Activated CD4-positive, alpha-beta memory T cell treated with anti-CD3 and anti-CD28 coated beads for 36 hours (primary cell): ENCODE data around the gene TUT7. TPM values are rescaled to one million over a fixed set of nuclear protein-coding genes. Genes with fewer than 3 reads are reported as not detected.
"Not testable (repeated sequence)": the region's sequence is repeated elsewhere in the genome, so short reads cannot be mapped to it uniquely, and the experiment has no call there.

Experiments used
- CTCF ChIA-PET: fragments of 350-600 bp; sonication (Branson Sonifier 250); formaldehyde crosslinking; loops from one replicate; lab custom pipeline; 2021; ENCODE audit warnings: antibody characterized with exemption, inconsistent platforms; lab: Charles Lee
- POLR2A ChIA-PET: fragments of 350-600 bp; sonication (Branson Sonifier 250); formaldehyde crosslinking; loops from one replicate; lab custom pipeline; 2021; ENCODE audit warnings: antibody characterized with exemption; lab: Charles Lee
- DNase-seq: peaks from one replicate; pipeline ENCODE4 v3.0.0-alpha.2; 2020
- H3K27ac Mint-ChIP-seq: one replicate; pipeline ENCODE4 v1.8.0; 2021; ENCODE audit warnings: mixed read lengths
- H3K27me3 Mint-ChIP-seq: one replicate; pipeline ENCODE4 v1.8.0; 2021; ENCODE audit warnings: mixed read lengths
- H3K36me3 Mint-ChIP-seq: one replicate; pipeline ENCODE4 v1.8.0; 2021; ENCODE audit warnings: mixed read lengths
- H3K4me1 Mint-ChIP-seq: one replicate; pipeline ENCODE4 v1.8.0; 2021; ENCODE audit warnings: low read depth, mixed read lengths
- H3K4me3 Mint-ChIP-seq: one replicate; pipeline ENCODE4 v1.8.0; 2021; ENCODE audit warnings: mild to moderate bottlenecking, mixed read lengths
- H3K9me3 Mint-ChIP-seq: one replicate; pipeline ENCODE4 v1.8.0; 2021; ENCODE audit warnings: mixed read lengths
- intact Hi-C: fragments of 100-400 bp; cut with micrococcal nuclease; formaldehyde crosslinking; loops from one replicate; pipeline ENCODE4 v1.15.1; 2023
- total RNA-seq, 2 experiments: library from RNA; stranded (reverse); gene quantifications; one replicate each; pipeline ENCODE4 v1.2.3, GENCODE V29; 2021

Gene TUT7
- total RNA-seq, 2 experiments from 2014 or later, result 50.7 to 56.8 TPM

DNA sequence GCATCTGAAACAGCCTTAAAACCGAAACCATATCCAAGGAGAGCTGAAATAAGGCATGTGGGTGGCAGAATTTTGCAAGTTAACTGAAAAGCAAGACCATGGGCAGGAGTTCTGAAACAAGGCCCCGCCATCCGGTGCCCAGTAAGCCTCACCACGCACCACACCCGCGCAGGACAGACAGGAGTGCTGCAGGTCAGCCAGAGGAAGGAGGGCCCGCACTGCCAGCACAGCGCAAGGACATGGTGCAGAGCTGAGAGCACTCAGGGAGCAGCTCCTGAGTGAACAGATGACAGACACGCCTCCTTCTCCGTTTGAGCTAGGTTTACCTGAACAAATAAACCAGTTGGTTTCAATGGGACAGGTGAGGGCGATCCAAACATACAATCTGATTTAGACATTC, 55.3 kb downstream of the TUT7 start:
- intact Hi-C loops, result no loop called here
- H3K4me3 Mint-ChIP-seq, result no peak overlapping the region
- ChIA-PET POLR2A (no interaction called here), CTCF (interaction anchor here (1.9 kb wide), 1 partner anchor 97 kb away, joined by 5 read pairs; no protein-coding TSS in a partner anchor)
- peaks cover 45% of the 10 kb centered on the region for H3K36me3 Mint-ChIP-seq
- DNase-seq, result no peak
- H3K9me3 Mint-ChIP-seq, result no peaks in the 10 kb centered on the region
- peak overlapping the region; percentile 67 for H3K27ac Mint-ChIP-seq
- no peaks in the 10 kb centered on the region for H3K27me3 Mint-ChIP-seq
- peaks cover 25% of the 10 kb centered on the region for H3K4me1 Mint-ChIP-seq

DNA sequence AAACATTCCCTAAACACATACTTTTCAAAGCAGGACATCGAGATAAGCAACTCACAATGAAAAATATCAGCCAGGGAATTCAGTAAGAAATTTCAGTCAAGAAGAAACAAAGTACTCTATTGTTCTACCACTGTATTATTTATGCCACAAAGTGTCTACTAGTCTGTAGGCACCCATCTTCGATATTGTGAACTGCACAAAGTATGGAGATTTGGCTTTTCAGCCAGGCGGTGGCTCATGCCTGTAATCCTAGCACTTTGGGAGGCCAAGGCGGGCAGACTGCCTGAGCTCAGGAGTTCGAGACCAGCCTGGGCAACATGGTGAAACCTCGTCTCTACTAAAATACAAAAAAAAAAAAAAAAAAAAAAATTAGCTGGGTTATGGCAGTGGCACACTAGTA, 63.9 kb downstream of the TUT7 start:
- CTCF ChIA-PET, DNase-seq, intact Hi-C loops, POLR2A ChIA-PET, H3K9me3 Mint-ChIP-seq, H3K4me3 Mint-ChIP-seq, H3K27ac Mint-ChIP-seq, H3K4me1 Mint-ChIP-seq, H3K27me3 Mint-ChIP-seq: not testable (repeated sequence)
- H3K36me3 Mint-ChIP-seq, result peaks cover 16% of the 10 kb centered on the region

DNA sequence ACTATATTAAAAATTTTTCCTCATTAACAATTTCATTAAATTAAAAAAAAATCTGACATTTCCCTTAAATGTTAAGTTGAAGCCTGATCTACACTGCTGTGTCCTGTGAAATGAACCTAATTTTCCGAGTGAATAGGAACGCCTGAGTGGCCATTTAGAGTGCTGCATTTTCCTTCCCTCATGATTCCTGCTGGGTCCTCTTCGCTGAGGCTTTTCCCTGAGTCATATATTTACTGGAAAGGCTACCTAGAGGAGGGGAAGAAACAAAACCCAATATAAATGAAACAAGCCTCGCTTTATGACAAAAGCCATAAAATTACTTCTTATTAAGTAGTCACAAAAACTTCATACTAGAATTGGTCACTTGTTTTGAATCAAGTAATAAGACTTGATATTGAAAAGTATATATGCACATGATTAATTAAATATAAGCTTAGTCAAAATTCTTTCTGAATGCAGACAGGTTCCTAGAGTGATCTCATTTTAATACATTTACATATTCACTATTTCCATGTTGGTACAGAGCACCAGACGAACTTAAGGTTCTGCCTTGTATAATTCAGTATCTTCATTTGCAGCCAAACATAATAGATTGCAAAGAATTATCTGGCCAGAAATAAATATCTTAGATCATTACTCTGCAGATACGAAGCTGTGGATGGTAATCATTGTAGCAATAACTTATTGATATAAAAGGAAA, 65.6 kb downstream of the TUT7 start:
- Mint-ChIP-seq H3K4me1 (peaks cover 2% of the 10 kb centered on the region), H3K9me3 (no peaks in the 10 kb centered on the region), H3K27ac (no peak overlapping the region), H3K36me3 (peaks cover 11% of the 10 kb centered on the region), H3K4me3 (no peak overlapping the region), H3K27me3 (no peaks in the 10 kb centered on the region)
- CTCF ChIA-PET, result no interaction called here
- POLR2A ChIA-PET, result no interaction called here
- intact Hi-C loops, result no loop called here
- DNase-seq, result no peak

DNA sequence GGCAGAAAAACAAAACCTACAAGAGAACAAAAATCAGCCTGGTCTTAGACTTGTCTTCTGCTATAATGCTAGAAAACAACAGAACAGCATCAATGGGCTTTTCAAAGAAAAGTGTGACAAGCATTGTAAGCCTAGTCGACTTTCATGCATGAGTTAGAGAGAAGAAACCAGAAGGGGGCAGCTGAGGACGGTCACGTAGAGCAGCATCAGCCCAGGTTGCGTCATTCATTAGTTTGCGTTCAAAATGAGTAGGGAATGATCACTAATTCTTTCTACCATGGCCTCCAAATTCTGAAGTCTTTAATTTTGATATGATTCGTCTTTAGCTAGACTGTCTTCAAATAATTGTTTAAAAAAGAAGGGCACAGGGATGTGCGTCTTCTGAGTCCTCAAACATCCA, 67.2 kb downstream of the TUT7 start:
- H3K36me3 Mint-ChIP-seq, result peaks cover 7% of the 10 kb centered on the region
- intact Hi-C loops, result no loop called here
- no peaks in the 10 kb centered on the region for H3K27me3 Mint-ChIP-seq
- ChIA-PET POLR2A (no interaction called here), CTCF (no interaction called here)
- DNase-seq, result peak; percentile 27
- no peak overlapping the region for H3K4me3 Mint-ChIP-seq
- H3K27ac Mint-ChIP-seq, result peak overlapping the region; percentile 14
- no peaks in the 10 kb centered on the region for H3K9me3 Mint-ChIP-seq
- H3K4me1 Mint-ChIP-seq, result peaks cover 11% of the 10 kb centered on the region

- H3K27ac Mint-ChIP-seq, result peak overlapping the region; percentile 14
- no peak overlapping the region for H3K4me3 Mint-ChIP-seq
- H3K4me1 Mint-ChIP-seq, result peaks cover 14% of the 10 kb centered on the region
- ChIA-PET POLR2A (no interaction called here), CTCF (no interaction called here)
- intact Hi-C loops, result no loop called here
- no peaks in the 10 kb centered on the region for H3K27me3 Mint-ChIP-seq
- H3K9me3 Mint-ChIP-seq, result no peaks in the 10 kb centered on the region
- DNase-seq, result no peak
- peaks cover 8% of the 10 kb centered on the region for H3K36me3 Mint-ChIP-seq
These were observed 67.9 kb downstream of the TUT7 start for GRCh38 chr9:86286278-86286677.

GRCh38 chr9:86285261-86285660, 68.9 kb downstream of the TUT7 start:
- H3K9me3 Mint-ChIP-seq, result no peaks in the 10 kb centered on the region
- intact Hi-C loops, result no loop called here
- H3K36me3 Mint-ChIP-seq, result peaks cover 8% of the 10 kb centered on the region
- POLR2A ChIA-PET, result no interaction called here
- peak overlapping the region; percentile 33 for H3K27ac Mint-ChIP-seq
- DNase-seq, result no peak
- peaks cover 22% of the 10 kb centered on the region for H3K4me1 Mint-ChIP-seq
- no peak overlapping the region for H3K4me3 Mint-ChIP-seq
- CTCF ChIA-PET, result interaction anchor here (1.2 kb wide), 1 partner anchor 83 kb away, joined by 3 read pairs; no protein-coding TSS in a partner anchor
- no peaks in the 10 kb centered on the region for H3K27me3 Mint-ChIP-seq

GRCh38 chr9:86282979-86283535, 71.2 kb downstream of the TUT7 start:
- Mint-ChIP-seq H3K27me3 (no peaks in the 10 kb centered on the region), H3K4me3 (peak overlapping the region; percentile 92), H3K36me3 (peaks cover 6% of the 10 kb centered on the region), H3K4me1 (peaks cover 38% of the 10 kb centered on the region), H3K9me3 (no peaks in the 10 kb centered on the region), H3K27ac (peak overlapping the region; percentile 96)
- intact Hi-C loops, result loop anchor here (1.0 to 5.0 kb wide), 7 partner anchors 20 to 664 kb away; partner anchors contain the start of genes GAS1, NAA35 and TUT7
- ChIA-PET CTCF (interaction anchor here (0.5 to 1.3 kb wide), 2 partner anchors 12 to 81 kb away, joined by 3 to 6 read pairs; no protein-coding TSS in a partner anchor), POLR2A (interaction anchor here (0.8 to 2.2 kb wide), 11 partner anchors 12 to 541 kb away, joined by 3 to 7 read pairs (median 3); partner anchors contain the start of gene AGTPBP1)
- no peak for DNase-seq

GRCh38 chr9:86282077-86282978, 71.9 kb downstream of the TUT7 start, which contains the start of gene ISCA1:
ISCA1 (minus strand) TSS chr9:86282538; CDS start chr9:86282458, 80 bp downstream.
- ChIA-PET POLR2A (interaction anchor here (0.8 to 2.2 kb wide), 11 partner anchors 13 to 540 kb away, joined by 3 to 7 read pairs (median 3); partner anchors contain the start of gene AGTPBP1), CTCF (interaction anchor here (0.5 to 1.3 kb wide), 3 partner anchors 10 to 80 kb away, joined by 3 to 6 read pairs (median 6); no protein-coding TSS in a partner anchor)
- H3K27ac Mint-ChIP-seq, result peak within 1 kb of the TSS; percentile 96
- no peaks in the 10 kb centered on the region for H3K9me3 Mint-ChIP-seq
- peaks cover 2% of the 10 kb centered on the region for H3K36me3 Mint-ChIP-seq
- H3K27me3 Mint-ChIP-seq, result no peaks in the 10 kb centered on the region
- H3K4me1 Mint-ChIP-seq, result peaks cover 44% of the 10 kb centered on the region
- DNase-seq, result peak; percentile 97
- H3K4me3 Mint-ChIP-seq, result peak within 1 kb of the TSS; percentile 92
- intact Hi-C loops, result loop anchor here (1.0 to 5.0 kb wide), 7 partner anchors 21 to 665 kb away; partner anchors contain the start of genes GAS1, NAA35 and TUT7

- peaks cover 2% of the 10 kb centered on the region for H3K36me3 Mint-ChIP-seq
- intact Hi-C loops, result loop anchor here (1.0 to 5.0 kb wide), 8 partner anchors 22 to 666 kb away; partner anchors contain the start of genes GAS1, GOLM1, NAA35 and TUT7
- DNase-seq, result no peak
- peak overlapping the region; percentile 96 for H3K27ac Mint-ChIP-seq
- POLR2A ChIA-PET, result interaction anchor here (0.6 to 2.2 kb wide), 7 partner anchors 14 to 539 kb away, joined by 3 to 7 read pairs (median 3); partner anchors contain the start of gene AGTPBP1
- H3K4me1 Mint-ChIP-seq, result peaks cover 48% of the 10 kb centered on the region
- no peaks in the 10 kb centered on the region for H3K9me3 Mint-ChIP-seq
- peak overlapping the region; percentile 92 for H3K4me3 Mint-ChIP-seq
- H3K27me3 Mint-ChIP-seq, result no peaks in the 10 kb centered on the region
- CTCF ChIA-PET, result interaction anchor here (0.6 to 1.3 kb wide), 2 partner anchors 11 to 79 kb away, joined by 6 read pairs; no protein-coding TSS in a partner anchor
These were observed 72.6 kb downstream of the TUT7 start for GRCh38 chr9:86281593-86282076.

GRCh38 chr9:86280580-86280979, 73.6 kb downstream of the TUT7 start:
- no peaks in the 10 kb centered on the region for H3K27me3 Mint-ChIP-seq
- ChIA-PET POLR2A (interaction anchor here (0.6 kb wide), 1 partner anchor 307 kb away, joined by 3 read pairs; no protein-coding TSS in a partner anchor), CTCF (interaction anchor here (0.7 kb wide), 1 partner anchor 716 kb away, joined by 3 read pairs; no protein-coding TSS in a partner anchor)
- peak overlapping the region; percentile 20 for H3K4me3 Mint-ChIP-seq
- intact Hi-C loops, result loop anchor here (2.0 to 5.0 kb wide), 4 partner anchors 57 to 667 kb away; partner anchors contain the start of genes GAS1 and GOLM1
- no peaks in the 10 kb centered on the region for H3K9me3 Mint-ChIP-seq
- peaks cover 2% of the 10 kb centered on the region for H3K36me3 Mint-ChIP-seq
- H3K27ac Mint-ChIP-seq, result no peak overlapping the region
- no peak for DNase-seq
- peaks cover 48% of the 10 kb centered on the region for H3K4me1 Mint-ChIP-seq

- Mint-ChIP-seq H3K27me3 (no peaks in the 10 kb centered on the region), H3K36me3 (peaks cover 2% of the 10 kb centered on the region), H3K4me3 (peak overlapping the region; percentile 14), H3K27ac (no peak overlapping the region), H3K9me3 (no peaks in the 10 kb centered on the region), H3K4me1 (peaks cover 48% of the 10 kb centered on the region)
- intact Hi-C loops, result loop anchor here (2.0 to 5.0 kb wide), 4 partner anchors 57 to 667 kb away; partner anchors contain the start of genes GAS1 and GOLM1
- ChIA-PET CTCF (no interaction called here), POLR2A (interaction anchor here (0.6 kb wide), 1 partner anchor 306 kb away, joined by 3 read pairs; no protein-coding TSS in a partner anchor)
- no peak for DNase-seq
These were observed 74.4 kb downstream of the TUT7 start for GRCh38 chr9:86279839-86280238.
